ENCODE measurements around the gene SS18L1. TPM values are rescaled to one million over a fixed set of nuclear protein-coding genes. Genes with fewer than 3 reads are reported as not detected.
A peak's percentile ranks its signal among the peaks of the same experiment; 100 is the strongest.
"Not testable (repeated sequence)": the region's sequence is repeated elsewhere in the genome, so short reads cannot be mapped to it uniquely, and the experiment has no call there.

The SS18L1 gene
- total RNA-seq (2014; rRNA removed; shearing (Covaris generic)), result 8.6 and 10.7 TPM in 2 replicates

DNA sequence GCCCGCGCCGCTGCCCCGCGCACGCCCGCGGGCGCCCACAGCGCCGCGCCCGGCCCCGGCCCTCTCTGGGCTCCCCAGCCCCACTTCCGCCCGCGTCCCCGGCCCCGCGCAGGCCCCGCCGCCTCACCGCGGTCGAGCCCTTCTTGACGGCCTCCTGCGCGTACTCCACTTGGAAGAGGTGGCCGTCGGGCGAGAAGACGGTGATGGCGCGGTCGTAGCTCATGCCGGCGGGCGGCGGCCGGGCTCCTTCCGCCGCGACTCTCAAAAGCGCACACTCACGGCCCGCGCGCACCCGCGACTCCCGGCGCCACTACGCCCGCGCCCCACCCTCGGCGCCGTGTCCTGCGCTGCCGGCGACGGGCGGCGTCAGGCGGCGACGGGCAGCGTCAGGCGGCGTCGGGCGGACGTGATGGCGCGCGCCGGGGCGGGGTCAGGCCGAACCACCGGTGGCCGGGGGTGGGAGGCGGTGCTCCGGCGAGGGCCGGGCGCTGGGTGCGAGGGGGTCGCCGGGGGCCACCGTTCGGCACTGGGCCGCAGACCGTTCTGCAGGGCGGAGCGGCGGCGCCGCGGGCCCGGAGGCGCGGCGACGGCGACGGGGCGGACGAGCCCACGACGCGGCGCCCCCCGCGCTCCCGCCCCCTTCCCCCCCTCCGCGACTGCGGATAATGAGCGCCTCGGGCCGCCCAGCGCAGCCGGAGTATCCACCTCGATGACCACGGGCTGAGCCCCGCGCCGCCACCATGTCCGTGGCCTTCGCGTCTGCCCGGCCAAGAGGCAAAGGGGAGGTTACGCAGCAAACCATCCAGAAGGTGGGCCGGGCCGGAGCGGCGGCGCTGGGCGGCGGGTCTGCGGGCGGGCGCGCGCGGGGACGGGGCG, at the start of gene SS18L1, which contains the start of gene PSMA7:
Gene SS18L1 (plus strand): TSS at position 689 of the 876 bp plus-strand sequence. CDS start 52 bp downstream, at position 741.
Gene PSMA7 (minus strand): TSS at position 314 of the 876 bp plus-strand sequence. CDS start 91 bp downstream, at position 223.
- peak; percentile 91 for DNase-seq (ENCODE audit: low read depth)

DNA sequence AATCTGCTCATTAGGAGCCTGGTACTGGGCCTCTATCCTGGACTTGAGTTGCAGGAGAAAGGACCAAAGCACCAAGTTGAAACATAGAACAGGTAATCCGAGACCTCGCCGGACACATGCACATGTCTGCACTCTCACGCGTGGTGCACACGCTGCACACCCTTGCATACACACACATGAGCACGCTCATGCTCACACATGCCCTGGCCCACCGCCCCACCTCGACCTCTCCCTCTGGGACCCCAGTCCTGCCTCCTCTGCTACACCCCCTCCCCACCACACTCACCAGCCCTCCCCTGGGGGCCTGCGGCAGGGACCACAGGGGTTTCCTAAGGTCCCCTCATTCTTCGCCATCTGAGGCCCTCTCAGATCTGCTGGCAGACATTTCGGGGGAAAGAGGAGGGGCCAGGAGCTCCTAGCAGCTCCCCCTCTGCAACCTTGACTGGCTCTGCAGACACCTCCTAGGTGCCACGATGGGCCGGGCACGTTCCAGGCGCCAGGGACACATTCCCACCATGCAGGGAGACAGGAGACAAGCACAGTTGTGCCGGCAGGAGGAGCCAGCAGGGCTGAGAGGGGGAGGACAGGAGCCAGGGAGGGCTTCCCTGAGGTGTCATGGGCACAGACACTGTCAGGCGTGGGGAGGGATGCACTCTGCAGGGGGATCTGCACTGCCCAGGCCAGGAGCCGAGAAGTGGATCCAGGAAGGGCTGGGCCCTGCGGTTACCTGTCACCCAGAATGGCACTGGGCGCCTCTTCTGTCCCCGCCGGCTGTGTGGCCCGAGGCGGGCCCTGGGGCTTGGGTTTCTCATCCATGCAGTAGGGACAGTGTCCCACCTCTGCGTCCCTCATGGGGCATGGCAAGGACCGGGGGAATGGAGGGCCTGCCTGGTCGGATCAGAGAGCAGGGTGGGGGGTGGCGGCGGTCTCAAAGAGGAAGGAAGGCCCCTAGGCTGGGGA, 46.9 kb upstream of the SS18L1 start:
- no peak for DNase-seq (ENCODE audit: low read depth)

GRCh38 chr20:62097881-62098407, 45.6 kb upstream of the SS18L1 start:
- DNase-seq (ENCODE audit: low read depth), result no peak

- DNase-seq (ENCODE audit: low read depth), result no peak
These were observed 42.5 kb upstream of the SS18L1 start for GRCh38 chr20:62101078-62101477.

DNA sequence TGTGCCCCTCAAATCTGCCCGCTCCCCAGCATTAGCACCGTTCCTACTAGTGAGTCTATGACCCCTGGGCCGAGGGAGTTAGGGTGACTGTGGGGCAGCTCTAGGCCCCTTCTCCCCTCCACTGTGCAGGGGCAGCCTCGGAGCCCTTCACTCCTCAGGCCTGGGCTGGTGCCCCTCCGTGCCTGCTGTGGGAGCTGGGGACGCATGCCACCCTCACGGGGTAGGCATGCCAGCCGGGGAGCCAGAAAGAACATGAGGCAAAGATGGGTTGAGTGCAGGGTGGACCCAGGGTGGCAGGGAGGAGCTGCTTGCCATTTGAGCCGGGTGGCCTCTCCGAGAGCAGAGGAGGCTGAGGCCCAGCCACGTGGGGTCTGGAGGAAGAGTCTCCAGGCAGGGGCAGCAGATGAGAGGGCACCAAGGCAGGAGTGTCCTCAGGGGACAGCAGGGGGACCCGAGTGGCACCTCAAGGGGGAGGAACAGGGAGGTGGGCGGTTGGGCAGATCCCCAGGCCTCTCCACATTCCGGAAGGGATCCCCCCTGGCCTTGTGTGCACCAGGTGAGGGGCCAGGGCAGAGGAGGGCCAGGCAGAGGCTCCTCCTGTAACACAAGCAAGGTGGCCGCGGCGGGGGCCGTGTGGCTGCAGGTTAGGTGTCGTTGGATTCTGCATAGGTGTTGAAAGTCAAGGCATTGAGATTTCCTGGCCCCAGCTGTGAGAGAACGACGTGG, 39.9 kb upstream of the SS18L1 start:
- DNase-seq (ENCODE audit: low read depth), result no peak

- no peak for DNase-seq (ENCODE audit: low read depth)
These were observed 39.3 kb upstream of the SS18L1 start for GRCh38 chr20:62104234-62104789.

DNA sequence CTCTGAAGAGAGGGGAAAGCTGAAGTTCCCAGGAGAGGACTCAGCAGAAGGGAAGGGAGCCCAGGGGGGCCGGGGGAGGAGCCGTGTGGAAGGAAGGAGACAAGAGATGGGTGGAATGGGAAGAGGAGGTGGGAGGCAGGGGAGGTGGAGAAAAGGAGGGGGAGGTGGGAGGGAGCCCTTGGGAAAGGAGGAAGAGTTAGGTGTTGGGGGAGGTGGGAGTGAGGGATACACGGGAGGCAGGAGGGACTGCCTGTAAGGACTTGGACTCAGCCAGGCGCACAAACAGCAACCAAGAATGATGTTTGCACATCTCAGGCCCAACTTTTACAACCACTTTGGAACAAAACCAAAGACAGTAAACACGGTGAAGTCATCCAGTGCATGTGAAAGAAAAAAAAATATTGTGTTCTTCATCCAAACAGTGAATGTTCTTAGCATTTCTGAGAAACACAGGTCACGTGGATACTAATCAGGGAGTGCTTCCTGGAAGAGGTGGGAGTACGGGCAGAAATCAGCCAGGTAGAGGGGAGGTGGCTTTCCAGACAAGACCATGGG, 38.7 kb upstream of the SS18L1 start:
- no peak for DNase-seq (ENCODE audit: low read depth)

DNA sequence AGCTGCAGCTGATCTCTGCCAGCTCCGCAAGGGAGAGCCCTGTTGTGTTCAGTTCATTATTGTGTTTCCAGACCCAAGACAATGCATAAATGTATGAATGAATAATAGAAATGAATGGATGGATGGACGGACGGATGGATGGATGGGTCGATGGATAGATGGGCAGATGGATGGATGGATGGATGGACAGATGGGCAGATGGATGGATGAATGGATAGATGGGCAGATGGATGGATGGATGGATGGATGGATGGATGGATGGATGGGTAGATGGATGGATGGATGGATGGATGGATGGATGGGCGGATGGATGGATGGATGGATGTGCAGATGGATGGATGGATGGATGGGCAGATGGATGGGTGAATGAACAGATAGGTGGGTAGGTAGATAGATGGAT, 38.0 kb upstream of the SS18L1 start:
- no peak for DNase-seq (ENCODE audit: low read depth)

- no peak for DNase-seq (ENCODE audit: low read depth)
These were observed 32.4 kb upstream of the SS18L1 start for GRCh38 chr20:62111148-62111547.

- no peak for DNase-seq (ENCODE audit: low read depth)
These were observed 31.2 kb upstream of the SS18L1 start for GRCh38 chr20:62112368-62112767.

- DNase-seq (ENCODE audit: low read depth), result no peak
These were observed 28.7 kb upstream of the SS18L1 start for GRCh38 chr20:62114894-62115293.

DNA sequence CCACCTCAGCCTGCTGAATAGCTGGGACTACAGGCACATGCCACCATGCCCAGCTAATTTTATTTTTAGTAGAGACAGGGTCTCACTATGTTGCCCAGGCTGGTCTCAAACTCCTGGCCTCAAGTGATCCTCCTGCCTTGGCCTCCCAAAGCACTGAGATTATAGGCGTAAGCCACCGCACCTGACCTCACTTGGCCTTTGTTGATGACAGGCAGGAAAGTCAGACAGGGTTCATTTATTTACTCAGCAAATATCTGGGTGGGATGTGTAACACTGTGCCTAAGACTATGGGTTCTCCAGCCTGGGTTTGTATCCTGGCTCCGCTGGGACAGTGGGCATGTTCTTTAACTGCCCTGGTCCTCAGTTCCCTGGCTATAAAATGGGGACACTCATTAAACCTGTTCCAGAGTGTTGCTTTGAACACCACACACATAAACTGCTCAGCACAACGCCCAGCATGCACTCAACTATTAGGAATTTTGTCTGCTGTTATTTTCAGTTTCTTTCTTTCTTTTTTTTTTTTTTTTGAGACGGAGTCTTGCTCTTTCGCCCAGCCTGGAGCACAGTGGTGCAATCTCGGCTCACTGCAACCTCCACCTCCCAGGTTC, 27.7 kb upstream of the SS18L1 start:
- not testable (repeated sequence) for DNase-seq (ENCODE audit: low read depth)

GRCh38 chr20:62116558-62117361, 26.8 kb upstream of the SS18L1 start:
- no peak for DNase-seq (ENCODE audit: low read depth)

DNA sequence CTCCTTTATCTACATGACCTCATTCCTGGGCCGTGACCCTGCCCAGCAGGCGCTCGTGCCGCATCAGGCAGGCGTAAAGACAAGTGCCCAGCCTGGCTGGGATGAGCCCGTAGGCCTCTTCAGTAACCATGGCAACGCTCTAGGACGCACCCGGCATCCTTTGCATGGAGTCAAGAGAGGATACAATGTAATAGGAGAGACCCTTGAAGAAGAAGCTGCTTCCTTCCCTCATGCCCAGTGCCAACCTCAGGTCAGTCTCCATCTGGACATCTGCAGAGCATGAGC, 26.3 kb upstream of the SS18L1 start:
- no peak for DNase-seq (ENCODE audit: low read depth)

DNA sequence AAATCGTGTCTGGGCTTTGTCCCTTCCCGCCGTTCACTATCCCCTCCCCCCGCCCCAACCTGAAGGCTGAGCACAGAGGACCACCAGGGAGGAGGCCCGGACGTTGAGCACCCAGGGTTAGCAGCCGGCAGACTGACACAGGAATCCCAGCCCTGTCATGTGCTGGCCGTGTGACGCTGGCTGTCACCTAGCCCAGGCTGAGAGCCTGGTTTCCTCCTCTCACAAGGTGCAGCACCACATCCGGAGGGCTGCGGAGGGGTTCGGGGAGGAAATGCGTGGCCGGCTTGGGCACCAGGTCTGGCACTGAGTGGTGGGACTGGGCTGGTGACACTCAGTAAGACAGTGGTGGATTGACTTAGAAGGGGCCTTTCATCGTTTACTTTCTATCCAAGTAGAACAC, 25.9 kb upstream of the SS18L1 start:
- DNase-seq (ENCODE audit: low read depth), result no peak

DNA sequence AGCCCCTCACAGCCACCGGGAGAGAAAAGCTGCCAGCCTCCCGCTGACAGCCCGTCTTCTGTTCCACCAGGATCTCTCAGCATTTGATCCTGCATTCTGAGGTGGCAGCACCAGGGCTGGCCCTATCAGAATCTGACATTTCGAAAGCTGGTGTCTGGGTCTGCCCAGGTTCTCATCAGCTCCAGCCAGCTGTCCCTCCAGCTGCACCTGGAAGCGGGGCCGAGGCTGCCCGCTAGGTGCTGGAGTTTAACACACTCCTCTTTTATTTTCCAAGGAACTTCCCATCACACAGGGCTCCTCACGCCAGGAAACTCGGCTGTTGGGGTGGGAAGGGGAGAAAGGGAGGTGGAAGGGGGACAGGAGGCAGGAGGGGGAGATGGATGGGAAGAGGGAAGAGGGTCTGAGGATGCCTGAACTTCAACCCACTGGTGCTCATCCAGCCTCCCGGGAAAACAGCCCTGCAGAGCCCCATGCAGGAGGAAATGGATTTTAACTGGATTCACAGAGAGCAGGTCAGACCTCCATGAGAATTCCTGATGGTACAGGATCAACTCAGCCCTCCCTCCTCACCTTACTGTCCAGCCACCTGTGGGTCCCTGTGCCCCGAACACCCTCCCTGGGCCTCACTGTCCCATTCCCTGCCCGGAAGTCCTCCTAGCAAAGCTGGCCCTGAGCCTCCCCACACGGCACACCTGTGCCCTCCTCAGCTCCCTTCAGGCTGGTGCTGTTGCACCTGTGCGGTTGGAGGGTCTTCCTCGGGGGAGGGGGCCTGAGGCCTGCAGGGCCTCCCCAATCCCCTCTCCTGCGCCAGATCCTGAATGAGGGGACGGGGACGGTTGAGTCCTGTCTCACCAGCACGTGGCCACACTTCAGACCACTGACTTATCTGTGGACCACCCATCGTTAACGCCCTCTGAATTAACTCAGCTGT, 25.2 kb upstream of the SS18L1 start:
- DNase-seq (ENCODE audit: low read depth), result no peak

- no peak for DNase-seq (ENCODE audit: low read depth)
These were observed 24.5 kb upstream of the SS18L1 start for GRCh38 chr20:62119115-62119514.

- DNase-seq (ENCODE audit: low read depth), result no peak
These were observed 23.8 kb upstream of the SS18L1 start for GRCh38 chr20:62119591-62120364.

Measured in RPMI7951 (cell line).